ENCODE data around the gene FBXO47. TPM values are rescaled to one million over a fixed set of nuclear protein-coding genes. Genes with fewer than 3 reads are reported as not detected.

Gene FBXO47, protein sequence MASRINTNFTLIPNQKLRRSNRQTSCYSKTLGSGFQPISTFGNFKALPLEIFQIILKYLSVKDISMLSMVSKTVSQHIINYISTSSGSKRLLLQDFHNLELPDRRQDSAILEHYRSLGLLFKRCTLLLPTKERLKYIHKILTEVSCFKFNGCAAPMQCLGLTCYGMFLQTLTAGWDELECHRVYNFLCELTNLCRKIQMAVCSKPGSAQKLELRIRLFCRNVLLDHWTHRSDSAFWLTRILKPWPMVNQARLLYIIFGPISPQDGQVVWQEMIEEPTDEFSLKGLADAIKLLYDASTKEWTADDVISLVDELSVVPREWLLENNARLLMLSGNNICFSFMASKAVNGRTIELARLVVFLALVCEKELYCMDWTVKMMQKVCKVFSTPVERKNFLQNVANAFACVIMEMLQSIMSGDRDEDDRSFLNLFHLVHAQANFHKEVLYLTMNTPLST
- not detected for total RNA-seq (ENCODE audit: unreplicated experiment)
- long read RNA-seq: 0 reads

DNA sequence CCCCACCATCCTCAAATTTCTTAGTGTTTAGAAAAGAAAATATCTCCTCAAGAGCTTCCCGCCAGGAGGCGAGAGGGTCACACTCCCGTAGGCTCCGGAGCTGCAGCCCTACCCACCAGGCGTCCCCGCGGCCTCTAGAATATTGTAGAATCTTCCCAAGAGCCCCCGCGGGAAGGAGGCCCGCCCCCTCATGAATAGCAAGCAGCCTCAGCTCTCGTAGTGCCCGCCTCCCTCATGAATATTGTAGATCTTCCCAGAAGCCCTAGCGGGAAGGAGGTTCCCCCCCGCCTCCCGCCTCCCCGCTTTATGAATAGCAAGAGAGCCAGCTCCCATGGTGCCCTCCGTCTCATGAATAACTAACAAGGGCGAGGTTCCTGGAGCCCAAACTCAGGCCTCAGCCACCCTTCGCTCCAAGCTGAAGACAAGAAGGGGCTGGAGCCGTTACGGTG lies at the start of gene FBXO47:
TSS of gene FBXO47 (minus strand) at position 114 of the 449 bp plus-strand sequence. CDS start 4,378 bp downstream, outside the sequence.
- Mint-ChIP-seq H3K36me3 (ENCODE audit: unreplicated experiment) (no peaks in the 10 kb centered on the region), H3K27me3 (ENCODE audit: unreplicated experiment) (no peaks in the 10 kb centered on the region), H3K9me3 (ENCODE audit: unreplicated experiment) (peaks cover 4% of the 10 kb centered on the region), H3K27ac (ENCODE audit: unreplicated experiment) (peak within 1 kb of the TSS; percentile 72), H3K4me3 (ENCODE audit: unreplicated experiment) (peak within 1 kb of the TSS; percentile 55), H3K4me1 (ENCODE audit: low read depth, unreplicated experiment) (no peaks in the 10 kb centered on the region)
- TF ChIP-seq CTCF (IDR thresholded peaks at IDR 0.05; ENCODE audit: partially characterized antibody, unreplicated experiment): no peak
- DNase-seq: peak; percentile 88

GRCh38 chr17:39016193-39017153 lies 49.3 kb upstream of the FBXO47 start:
- Mint-ChIP-seq H3K4me1 (ENCODE audit: low read depth, unreplicated experiment) (no peaks in the 10 kb centered on the region), H3K9me3 (ENCODE audit: unreplicated experiment) (no peaks in the 10 kb centered on the region), H3K4me3 (ENCODE audit: unreplicated experiment) (no peak overlapping the region), H3K27ac (ENCODE audit: unreplicated experiment) (no peak overlapping the region), H3K36me3 (ENCODE audit: unreplicated experiment) (no peaks in the 10 kb centered on the region), H3K27me3 (ENCODE audit: unreplicated experiment) (no peaks in the 10 kb centered on the region)
- DNase-seq: no peak
- no peak for TF ChIP-seq CTCF (IDR thresholded peaks at IDR 0.05; ENCODE audit: partially characterized antibody, unreplicated experiment)

DNA sequence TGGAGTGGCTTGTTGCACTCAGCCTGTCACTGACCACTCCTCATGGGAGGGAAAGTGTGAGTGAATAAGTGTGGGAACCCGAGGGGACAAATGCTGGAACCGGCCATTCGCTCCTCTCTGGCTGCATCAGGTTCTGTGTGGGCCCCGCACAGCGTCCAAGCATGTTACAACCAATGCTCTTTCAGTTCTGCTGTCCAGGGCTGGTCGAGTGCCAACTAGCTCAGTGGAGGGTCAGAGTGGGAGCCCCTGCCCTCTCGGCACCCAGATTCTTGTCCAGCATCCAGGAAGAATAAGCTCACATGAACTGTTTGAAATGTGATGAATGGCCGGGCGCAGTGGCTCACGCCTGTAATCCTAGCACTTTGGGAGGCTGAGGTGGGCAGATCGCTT lies 48.3 kb upstream of the FBXO47 start:
- no peak for DNase-seq
- no peaks in the 10 kb centered on the region for H3K27me3 Mint-ChIP-seq (ENCODE audit: unreplicated experiment)
- H3K4me3 Mint-ChIP-seq (ENCODE audit: unreplicated experiment): no peak overlapping the region
- TF ChIP-seq CTCF (IDR thresholded peaks at IDR 0.05; ENCODE audit: partially characterized antibody, unreplicated experiment): no peak
- no peaks in the 10 kb centered on the region for H3K9me3 Mint-ChIP-seq (ENCODE audit: unreplicated experiment)
- no peak overlapping the region for H3K27ac Mint-ChIP-seq (ENCODE audit: unreplicated experiment)
- H3K36me3 Mint-ChIP-seq (ENCODE audit: unreplicated experiment): no peaks in the 10 kb centered on the region
- H3K4me1 Mint-ChIP-seq (ENCODE audit: low read depth, unreplicated experiment): no peaks in the 10 kb centered on the region

DNA sequence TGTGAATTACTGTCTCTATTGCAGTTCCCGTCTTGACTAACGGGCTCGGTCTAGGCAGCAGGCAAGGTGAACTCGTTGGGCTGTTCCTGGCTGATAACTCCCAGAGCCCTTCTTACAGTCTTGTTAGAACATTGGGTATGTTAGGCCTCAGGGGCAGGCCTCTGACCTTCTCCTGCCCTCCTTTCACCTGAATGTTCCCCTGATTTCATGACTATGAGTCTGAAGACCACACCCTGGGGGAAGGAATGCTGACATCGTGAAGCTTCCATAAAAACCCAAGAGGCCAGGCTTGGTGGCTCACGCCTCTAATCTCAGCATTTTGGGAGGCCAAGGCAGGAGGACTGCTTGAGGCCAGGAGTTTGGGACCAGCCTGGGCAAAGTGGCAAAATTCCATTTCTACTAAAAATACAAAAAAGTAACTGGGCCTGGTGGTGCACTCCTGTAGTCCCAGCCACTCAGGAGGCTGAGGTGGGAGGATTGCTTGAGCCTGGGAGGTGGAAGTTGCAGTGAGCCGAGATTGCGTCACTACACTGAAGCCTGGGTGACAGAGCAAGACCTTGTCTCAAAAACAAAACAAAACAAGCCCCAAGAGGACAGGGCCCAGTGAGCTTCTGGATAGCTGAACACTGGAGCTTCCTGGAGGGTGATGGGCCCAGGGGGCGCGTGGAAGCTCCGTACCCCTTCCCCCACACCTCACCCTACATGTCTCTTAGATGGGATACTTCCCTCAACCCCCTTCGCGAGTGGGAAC lies 47.8 kb upstream of the FBXO47 start:
- no peak for TF ChIP-seq CTCF (IDR thresholded peaks at IDR 0.05; ENCODE audit: partially characterized antibody, unreplicated experiment)
- no peaks in the 10 kb centered on the region for H3K27me3 Mint-ChIP-seq (ENCODE audit: unreplicated experiment)

More for the DNA sequence above, 47.8 kb upstream of the FBXO47 start:
- H3K9me3 Mint-ChIP-seq (ENCODE audit: unreplicated experiment): no peaks in the 10 kb centered on the region
- H3K36me3 Mint-ChIP-seq (ENCODE audit: unreplicated experiment): no peaks in the 10 kb centered on the region
- H3K4me1 Mint-ChIP-seq (ENCODE audit: low read depth, unreplicated experiment): no peaks in the 10 kb centered on the region
- no peak for DNase-seq
- H3K27ac Mint-ChIP-seq (ENCODE audit: unreplicated experiment): no peak overlapping the region
- no peak overlapping the region for H3K4me3 Mint-ChIP-seq (ENCODE audit: unreplicated experiment)
